A673 (cell line): ENCODE data around the gene SUSD2. TPM values are rescaled to one million over a fixed set of nuclear protein-coding genes. Genes with fewer than 3 reads are reported as not detected.

Experiments used
- BruUV-seq: library from RNA; stranded (reverse); fragments of 400-500 nt; replicated peaks from 2 replicates; lab custom pipeline; 2021; lab: Mats Ljungman, UMichigan
- CTCF ChIA-PET: fragments of 300-600 bp; sonication (Branson Sonifier 250); formaldehyde crosslinking; loops from one replicate; lab custom pipeline; 2022; ENCODE audit warnings: antibody characterized with exemption; lab: Charles Lee
- POLR2A ChIA-PET: fragments of 300-600 bp; sonication (Branson Sonifier 250); formaldehyde crosslinking; loops from one replicate; lab custom pipeline; 2022; ENCODE audit warnings: antibody characterized with exemption; ENCODE audit not compliant: low non-redundant PET; lab: Charles Lee
- DNase-seq: peaks from one replicate; pipeline ENCODE4 v3.0.0-alpha.2; 2015; ENCODE audit warnings: low spot score
- H3K27ac ChIP-seq: fragments of 200-600 bp; sonication (generic); 2 replicates; pipeline ENCODE4 v1.5.1; 2016; ENCODE audit warnings: mixed run types, low read depth, mild to moderate bottlenecking, mixed read lengths, antibody characterized with exemption, low read length; ENCODE audit not compliant: poor library complexity, severe bottlenecking
- H3K27me3 ChIP-seq: fragments of 200-600 bp; sonication (generic); replicated peaks from 2 replicates; pipeline ENCODE4 v1.6.1; 2017; ENCODE audit warnings: mixed run types, low read depth, mild to moderate bottlenecking, mixed read lengths, antibody characterized with exemption, low read length; ENCODE audit not compliant: insufficient read depth, poor library complexity
- H3K36me3 ChIP-seq: fragments of 200-600 bp; sonication (generic); 2 replicates; pipeline ENCODE4 v1.6.1; 2016; ENCODE audit warnings: mixed run types, mild to moderate bottlenecking, mixed read lengths, antibody characterized with exemption, low read length; ENCODE audit not compliant: insufficient read depth, poor library complexity, severe bottlenecking
- H3K4me1 ChIP-seq: fragments of 200-600 bp; sonication (generic); 2 replicates; pipeline ENCODE4 v1.6.1; 2017; ENCODE audit warnings: mixed run types, mild to moderate bottlenecking, mixed read lengths, antibody characterized with exemption, low read length; ENCODE audit not compliant: insufficient read depth, poor library complexity, severe bottlenecking
- H3K4me3 ChIP-seq: fragments of 200-600 bp; sonication (generic); 2 replicates; pipeline ENCODE4 v1.5.1; 2016; ENCODE audit warnings: low read depth, mixed run types, mild to moderate bottlenecking, mixed read lengths, low read length; ENCODE audit not compliant: poor library complexity, severe bottlenecking
- H3K9me3 ChIP-seq: fragments of 200-600 bp; sonication (generic); 2 replicates; pipeline ENCODE4 v1.6.1; 2016; ENCODE audit warnings: mixed run types, low read depth, mild to moderate bottlenecking, mixed read lengths, antibody characterized with exemption, low read length; ENCODE audit not compliant: poor library complexity, severe bottlenecking
- CTCF ChIP-seq: fragments of 300-800, 200-600 bp; sonication (generic); conservative IDR thresholded peaks from 2 replicates; pipeline ENCODE4 v1.5.1; 2017; ENCODE audit warnings: low read depth, mild to moderate bottlenecking, antibody characterized with exemption, low read length, moderate library complexity, mixed read lengths
- EZH2 ChIP-seq: fragments of 200-600 bp; sonication (generic); IDR thresholded peaks from 2 replicates; pipeline ENCODE4 v1.6.1; 2017; ENCODE audit warnings: borderline replicate concordance, low read depth, mild to moderate bottlenecking, mixed read lengths, antibody characterized with exemption, low read length; ENCODE audit not compliant: poor library complexity, severe bottlenecking
- intact Hi-C: fragments of 100-400 bp; cut with micrococcal nuclease; formaldehyde crosslinking; loops from one replicate; pipeline ENCODE4 v1.10.0; 2022; ENCODE audit not compliant: unreplicated experiment
- total RNA-seq: library from RNA; stranded (reverse); gene quantifications from 2 replicates; pipeline ENCODE4 v1.2.3, GENCODE V29; 2021

SUSD2 gene
- total RNA-seq, 1 experiment from 2014 or later: 1.3 TPM

GRCh38 chr22:24153959-24154358 lies 27.3 kb upstream of the SUSD2 start:
- no peak overlapping the region for H3K27ac ChIP-seq
- no TSS peak for BruUV-seq
- peaks cover 40% of the 10 kb centered on the region for H3K4me1 ChIP-seq
- ChIA-PET POLR2A (no interaction called here), CTCF (no interaction called here)
- intact Hi-C loops: no loop called here
- no peak for TF ChIP-seq EZH2
- TF ChIP-seq CTCF: no peak
- no peaks in the 10 kb centered on the region for H3K27me3 ChIP-seq
- H3K9me3 ChIP-seq: no peaks in the 10 kb centered on the region
- no peak overlapping the region for H3K4me3 ChIP-seq
- no peaks in the 10 kb centered on the region for H3K36me3 ChIP-seq
- no peak for DNase-seq

DNA sequence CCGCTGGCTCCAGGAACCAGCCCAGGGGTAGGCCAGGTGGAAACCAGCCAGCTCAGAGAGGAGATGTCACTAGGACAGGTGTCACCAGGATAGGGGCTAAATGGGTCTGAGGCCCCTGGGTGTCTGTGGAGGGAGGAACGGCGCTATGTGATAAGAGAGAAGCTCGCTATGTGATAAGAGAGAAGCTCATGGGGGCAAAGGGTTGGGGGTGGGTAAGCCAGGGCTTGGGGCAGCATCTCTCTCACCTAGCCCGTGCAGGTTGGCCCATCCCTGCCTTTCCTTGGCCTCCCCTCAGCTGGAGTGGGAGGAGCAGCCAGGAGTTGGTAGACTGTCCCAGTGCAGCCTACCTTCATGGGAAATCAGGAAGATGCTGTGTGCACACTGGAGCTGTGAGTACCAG lies 26.5 kb upstream of the SUSD2 start:
- TF ChIP-seq EZH2 (no peak), CTCF (no peak)
- no peaks in the 10 kb centered on the region for H3K27me3 ChIP-seq
- H3K9me3 ChIP-seq: no peaks in the 10 kb centered on the region
- POLR2A ChIA-PET: no interaction called here
- peaks cover 48% of the 10 kb centered on the region for H3K4me1 ChIP-seq
- no peak overlapping the region for H3K27ac ChIP-seq
- DNase-seq: no peak
- intact Hi-C loops: no loop called here
- no peaks in the 10 kb centered on the region for H3K36me3 ChIP-seq
- CTCF ChIA-PET: interaction anchor here (0.6 to 1.6 kb wide), 2 partner anchors 8 to 378 kb away, joined by 3 to 11 read pairs; no protein-coding TSS in a partner anchor
- BruUV-seq: no TSS peak
- H3K4me3 ChIP-seq: no peak overlapping the region

GRCh38 chr22:24155627-24156140 lies 25.6 kb upstream of the SUSD2 start:
- Histone ChIP-seq H3K4me1 (peaks cover 54% of the 10 kb centered on the region), H3K27me3 (no peaks in the 10 kb centered on the region), H3K27ac (peak overlapping the region; percentile 4), H3K4me3 (peak overlapping the region; percentile 65), H3K36me3 (no peaks in the 10 kb centered on the region), H3K9me3 (no peaks in the 10 kb centered on the region)
- ChIA-PET POLR2A (no interaction called here), CTCF (interaction anchor here (0.5 to 2.1 kb wide), 4 partner anchors 9 to 49 kb away, joined by 4 to 11 read pairs (median 8); no protein-coding TSS in a partner anchor)
- DNase-seq: peak; percentile 62
- BruUV-seq: no TSS peak
- intact Hi-C loops: no loop called here
- TF ChIP-seq CTCF: peak; percentile 56
- no peak for TF ChIP-seq EZH2
